K562 (cell line): Measurements from ENCODE around the gene SLC30A3. TPM values are rescaled to one million over a fixed set of nuclear protein-coding genes. Genes with fewer than 3 reads are reported as not detected.
A peak's percentile ranks its signal among the peaks of the same experiment; 100 is the strongest.

Experiments used
- ARID3A ChIP-seq: IDR thresholded peaks from 2 replicates; pipeline ENCODE4 v1.6.1; 2012; ENCODE audit warnings: low read depth, low read length, improper control_type of control experiment, borderline replicate concordance
- BRD4 ChIP-seq: fragments of 200-600 bp; sonication (generic); IDR thresholded peaks from 2 replicates; pipeline ENCODE4 v1.6.1; 2017; ENCODE audit warnings: inconsistent platforms
- BRD9 ChIP-seq: fragments of 450-650 bp; IDR thresholded peaks from 2 replicates; pipeline ENCODE4 v1.6.1; 2018; ENCODE audit warnings: low read depth; ENCODE audit not compliant: partially characterized antibody
- FOXP1 ChIP-seq: sonication (generic); formaldehyde crosslinking; IDR thresholded peaks from 2 replicates; pipeline ENCODE4 v1.8.0; 2022; ENCODE audit warnings: mild to moderate bottlenecking, missing genetic modification reagents
- PYGO2 ChIP-seq: fragments of 450-650 bp; IDR thresholded peaks from 2 replicates; pipeline ENCODE4 v1.6.1; 2016; ENCODE audit warnings: mild to moderate bottlenecking, missing genetic modification characterization, moderate library complexity, missing compliant biosample characterization
- ZBTB40 ChIP-seq, 2 experiments: fragments of 450-650 bp in 1 of 2; sonication (generic) in 1 of 2; formaldehyde crosslinking in 1 of 2; IDR thresholded peaks; 2 replicates each; pipeline versions ENCODE4 v1.7.1 to v1.9.0; 2016 to 2022; ENCODE audit warnings: inconsistent platforms in 1 of 2, mild to moderate bottlenecking in 1 of 2, missing genetic modification reagents in 1 of 2
- ZFX ChIP-seq: sonication (generic); formaldehyde crosslinking; IDR thresholded peaks from 2 replicates; pipeline ENCODE4 v1.8.0; 2022; ENCODE audit warnings: mild to moderate bottlenecking, missing genetic modification reagents, moderate library complexity
- ZMIZ1 ChIP-seq, 2 experiments: fragments of 150-350 bp in 1 of 2; IDR thresholded peaks; 2 replicates each; pipeline ENCODE4 v1.6.1; 2012 to 2016; ENCODE audit warnings: low read depth in 2 of 2, low read length in 2 of 2, mild to moderate bottlenecking in 1 of 2, moderate library complexity in 1 of 2
- polyA plus RNA-seq, 8 experiments: library from polyadenylated mRNA; depleted of rRNA in 4 of 8; stranded (reverse) in 5 of 8; unstranded in 3 of 8; fragments of >200 nt; fragmentation: Nextera tagmentation in 2 of 8; fragmentation: Illumina TruSeq in 1 of 8; extraction: Ambion mirVana in 2 of 8; extraction: Trizol in 1 of 8; gene quantifications; 2 replicates each; pipeline versions ENCODE4 v1.2.1 to v1.2.3, GENCODE V29; 2011 to 2014; ENCODE audit warnings: inconsistent platforms in 1 of 8, missing spikeins in 1 of 8
- total RNA-seq, 7 experiments: library from RNA; depleted of rRNA in 6 of 7; stranded (reverse); fragments of >200 nt in 6 of 7; fragmentation: Illumina TruSeq in 2 of 7; extraction: Trizol in 2 of 7; gene quantifications; 2 replicates each; pipeline versions ENCODE4 v1.2.1 to v1.2.3, GENCODE V29; 2011 to 2021; ENCODE audit warnings: low replicate concordance in 1 of 7
- TF ChIP-seq, protein P1 (sequence below), 3 experiments: IDR thresholded peaks in 2 of 3; conservative IDR thresholded peaks in 1 of 3; 2 replicates each; pipeline ENCODE4 v1.5.1; 2011 to 2012; ENCODE audit warnings: low read length in 3 of 3, mild to moderate bottlenecking in 3 of 3, control low read depth in 2 of 3, improper control_type of control experiment in 1 of 3, inconsistent platforms in 1 of 3, low read depth in 1 of 3, mixed read lengths in 1 of 3, moderate library complexity in 1 of 3; ENCODE audit not compliant: insufficient read depth in 2 of 3

The SLC30A3 gene
- total and polyA plus RNA-seq, 9 of the 15 experiments (the other 6 are each of a cell fraction or from before 2014, with no cell fraction given): 0.03 to 2.7 (median 0.89) TPM; not detected in 1

- TF ChIP-seq, protein P1, sequence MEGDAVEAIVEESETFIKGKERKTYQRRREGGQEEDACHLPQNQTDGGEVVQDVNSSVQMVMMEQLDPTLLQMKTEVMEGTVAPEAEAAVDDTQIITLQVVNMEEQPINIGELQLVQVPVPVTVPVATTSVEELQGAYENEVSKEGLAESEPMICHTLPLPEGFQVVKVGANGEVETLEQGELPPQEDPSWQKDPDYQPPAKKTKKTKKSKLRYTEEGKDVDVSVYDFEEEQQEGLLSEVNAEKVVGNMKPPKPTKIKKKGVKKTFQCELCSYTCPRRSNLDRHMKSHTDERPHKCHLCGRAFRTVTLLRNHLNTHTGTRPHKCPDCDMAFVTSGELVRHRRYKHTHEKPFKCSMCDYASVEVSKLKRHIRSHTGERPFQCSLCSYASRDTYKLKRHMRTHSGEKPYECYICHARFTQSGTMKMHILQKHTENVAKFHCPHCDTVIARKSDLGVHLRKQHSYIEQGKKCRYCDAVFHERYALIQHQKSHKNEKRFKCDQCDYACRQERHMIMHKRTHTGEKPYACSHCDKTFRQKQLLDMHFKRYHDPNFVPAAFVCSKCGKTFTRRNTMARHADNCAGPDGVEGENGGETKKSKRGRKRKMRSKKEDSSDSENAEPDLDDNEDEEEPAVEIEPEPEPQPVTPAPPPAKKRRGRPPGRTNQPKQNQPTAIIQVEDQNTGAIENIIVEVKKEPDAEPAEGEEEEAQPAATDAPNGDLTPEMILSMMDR (IDR thresholded peaks at IDR 0.05 in 2 of 3, conservative IDR thresholded peaks at IDR 0.05 in 1 of 3; ENCODE audit: insufficient read depth in 2 of 3, low read depth in 1 of 3, low read length in 3 of 3): no peak
- peak; percentile 60; the same call in 1 of the 2 replicates for TF ChIP-seq FOXP1 (CRISPR knock-in tag)
- TF ChIP-seq ARID3A: no peak
- no peak for TF ChIP-seq PYGO2 (tag)
- peak in 1 of 2 experiments; percentile 41; a peak in 1 of 4 replicates for TF ChIP-seq ZMIZ1 (IDR thresholded peaks at IDR 0.05; ENCODE audit: low read depth in 2 of 2, low read length in 2 of 2)
- peak; percentile 90; the same call in 1 of the 2 replicates for TF ChIP-seq BRD4
- TF ChIP-seq ZBTB40 (IDR thresholded peaks at IDR 0.05): peak; percentile 84
- no peak for TF ChIP-seq ZBTB40 (CRISPR knock-in tag; IDR thresholded peaks at IDR 0.05)
- no peak for TF ChIP-seq BRD9
- TF ChIP-seq ZFX (CRISPR knock-in tag): peak; percentile 98
Observed at GRCh38 chr2:27211943-27212625, 50.8 kb downstream of the SLC30A3 start, which contains the start of the genes ATRAID and SLC5A6 (continued).
